Measurements from ENCODE around the gene EDNRB.

The EDNRB gene

DNA sequence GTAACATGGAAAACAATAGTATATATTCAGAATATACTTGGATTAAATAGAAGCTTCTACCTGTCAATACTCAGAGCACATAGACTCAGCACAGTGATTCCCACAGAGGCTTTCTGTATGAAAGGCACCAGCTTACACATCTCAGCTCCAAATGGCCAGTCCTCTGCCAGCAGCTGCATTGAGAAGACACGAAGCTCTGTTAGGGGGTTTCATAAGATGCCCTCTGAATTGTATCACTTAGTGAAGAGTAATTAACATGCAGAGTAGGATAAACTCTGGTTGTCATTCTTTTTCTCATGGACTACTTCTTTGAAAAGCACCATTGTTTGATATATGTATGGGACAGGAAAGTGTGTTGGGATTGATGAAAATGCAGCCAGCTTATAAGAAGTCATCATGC is 15.2 kb downstream of the EDNRB start:
- TF ChIP-seq, protein P1, sequence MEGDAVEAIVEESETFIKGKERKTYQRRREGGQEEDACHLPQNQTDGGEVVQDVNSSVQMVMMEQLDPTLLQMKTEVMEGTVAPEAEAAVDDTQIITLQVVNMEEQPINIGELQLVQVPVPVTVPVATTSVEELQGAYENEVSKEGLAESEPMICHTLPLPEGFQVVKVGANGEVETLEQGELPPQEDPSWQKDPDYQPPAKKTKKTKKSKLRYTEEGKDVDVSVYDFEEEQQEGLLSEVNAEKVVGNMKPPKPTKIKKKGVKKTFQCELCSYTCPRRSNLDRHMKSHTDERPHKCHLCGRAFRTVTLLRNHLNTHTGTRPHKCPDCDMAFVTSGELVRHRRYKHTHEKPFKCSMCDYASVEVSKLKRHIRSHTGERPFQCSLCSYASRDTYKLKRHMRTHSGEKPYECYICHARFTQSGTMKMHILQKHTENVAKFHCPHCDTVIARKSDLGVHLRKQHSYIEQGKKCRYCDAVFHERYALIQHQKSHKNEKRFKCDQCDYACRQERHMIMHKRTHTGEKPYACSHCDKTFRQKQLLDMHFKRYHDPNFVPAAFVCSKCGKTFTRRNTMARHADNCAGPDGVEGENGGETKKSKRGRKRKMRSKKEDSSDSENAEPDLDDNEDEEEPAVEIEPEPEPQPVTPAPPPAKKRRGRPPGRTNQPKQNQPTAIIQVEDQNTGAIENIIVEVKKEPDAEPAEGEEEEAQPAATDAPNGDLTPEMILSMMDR (IDR thresholded peaks at IDR 0.05; ENCODE audit: low read length), result no peak
- no peak for TF ChIP-seq EZH2 (IDR thresholded peaks at IDR 0.05; ENCODE audit: borderline replicate concordance, low read length)
- Histone ChIP-seq H3K36me3 (ENCODE audit: insufficient read depth, low read length) (no peaks in the 10 kb centered on the region), H2AFZ (ENCODE audit: low read length) (no peak overlapping the region), H3K9ac (ENCODE audit: low read length) (no peak overlapping the region), H3K79me2 (ENCODE audit: insufficient read depth, low read length) (no peaks in the 10 kb centered on the region), H3F3A (ENCODE audit: insufficient read depth, low read length) (no peaks in the 10 kb centered on the region), H3K27ac (ENCODE audit: low read depth, low read length, poor library complexity, severe bottlenecking) (no peak overlapping the region), H3K9me3 (ENCODE audit: low read length) (no peaks in the 10 kb centered on the region), H3K27me3 (ENCODE audit: insufficient read depth, low read length) (no peaks in the 10 kb centered on the region), H4K20me1 (ENCODE audit: insufficient read depth, low read length) (no peaks in the 10 kb centered on the region), H3K4me1 (ENCODE audit: insufficient read depth, low read length, severe bottlenecking) (no peaks in the 10 kb centered on the region), H3K4me3 (ENCODE audit: low read depth, low read length, poor library complexity, severe bottlenecking) (no peak overlapping the region), H3K4me2 (ENCODE audit: low read length) (no peak overlapping the region), H3K9me2 (ENCODE audit: low read depth, low read length) (no peaks in the 10 kb centered on the region)

DNA sequence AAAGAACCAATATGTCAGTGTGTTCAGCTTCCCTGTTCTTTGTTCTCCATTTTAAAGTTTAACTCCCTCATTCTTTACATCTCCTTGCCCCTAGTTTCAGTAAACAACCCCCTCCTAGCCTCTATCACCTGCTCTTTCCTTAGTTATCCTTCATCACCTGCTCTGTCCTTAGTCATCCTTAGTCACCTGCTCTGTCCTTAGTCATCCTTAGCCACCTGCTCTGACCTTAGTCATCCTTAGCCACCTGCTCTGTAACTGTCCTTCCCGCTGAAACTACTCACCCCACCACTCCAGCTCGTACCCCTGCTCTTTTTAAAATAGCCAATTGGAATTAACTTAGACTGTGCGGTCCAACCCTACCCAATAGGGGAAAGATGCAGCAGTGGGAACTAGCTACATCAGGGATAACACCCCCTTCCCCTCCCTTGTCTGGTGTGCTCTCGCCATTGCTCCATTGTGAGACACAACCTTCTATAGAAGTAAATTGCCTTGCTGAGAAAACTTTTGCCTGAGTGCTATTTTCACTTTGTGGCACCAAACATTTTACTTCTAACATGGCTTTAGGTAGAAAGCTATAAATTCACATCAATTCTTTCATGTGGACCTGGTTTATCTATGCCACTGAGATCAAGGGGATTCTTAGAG is 16.2 kb downstream of the EDNRB start:
- H3K4me2 ChIP-seq (ENCODE audit: low read length), result no peak overlapping the region
- H4K20me1 ChIP-seq (ENCODE audit: insufficient read depth, low read length), result no peaks in the 10 kb centered on the region
- no peak overlapping the region for H3K27ac ChIP-seq (ENCODE audit: low read depth, low read length, poor library complexity, severe bottlenecking)
- no peaks in the 10 kb centered on the region for H3K4me1 ChIP-seq (ENCODE audit: insufficient read depth, low read length, severe bottlenecking)
- no peak overlapping the region for H2AFZ ChIP-seq (ENCODE audit: low read length)
- no peaks in the 10 kb centered on the region for H3K27me3 ChIP-seq (ENCODE audit: insufficient read depth, low read length)
- no peaks in the 10 kb centered on the region for H3F3A ChIP-seq (ENCODE audit: insufficient read depth, low read length)
- no peaks in the 10 kb centered on the region for H3K9me2 ChIP-seq (ENCODE audit: low read depth, low read length)
- H3K4me3 ChIP-seq (ENCODE audit: low read depth, low read length, poor library complexity, severe bottlenecking), result no peak overlapping the region
- no peaks in the 10 kb centered on the region for H3K36me3 ChIP-seq (ENCODE audit: insufficient read depth, low read length)
- TF ChIP-seq EZH2 (IDR thresholded peaks at IDR 0.05; ENCODE audit: borderline replicate concordance, low read length), result no peak
- TF ChIP-seq, protein P1 (IDR thresholded peaks at IDR 0.05; ENCODE audit: low read length), result no peak
- H3K9ac ChIP-seq (ENCODE audit: low read length), result no peak overlapping the region
- H3K9me3 ChIP-seq (ENCODE audit: low read length), result no peaks in the 10 kb centered on the region
- no peaks in the 10 kb centered on the region for H3K79me2 ChIP-seq (ENCODE audit: insufficient read depth, low read length)

DNA sequence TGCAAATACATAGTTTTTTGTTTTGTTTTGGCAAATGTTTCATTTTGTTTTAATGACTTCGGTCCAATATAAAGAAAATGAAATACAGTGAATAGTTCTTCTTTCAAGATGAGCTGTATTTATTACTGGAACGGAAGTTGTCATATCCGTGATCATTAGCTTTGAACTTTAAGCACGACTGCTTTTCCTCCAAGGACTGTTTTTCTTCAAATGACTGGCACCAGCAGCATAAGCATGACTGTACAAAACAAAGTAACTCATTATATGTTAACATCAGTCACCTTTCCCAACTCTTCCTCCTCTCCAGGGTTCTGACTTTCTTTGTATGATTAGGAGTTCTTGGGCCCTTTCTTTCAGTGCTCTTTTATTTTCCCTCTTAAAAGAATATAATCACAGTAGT is 20.5 kb downstream of the EDNRB start:
- Histone ChIP-seq H3K9me3 (ENCODE audit: low read length) (no peaks in the 10 kb centered on the region), H3K4me2 (ENCODE audit: low read length) (no peak overlapping the region), H3K9me2 (ENCODE audit: low read depth, low read length) (no peaks in the 10 kb centered on the region), H3K79me2 (ENCODE audit: insufficient read depth, low read length) (no peaks in the 10 kb centered on the region), H3F3A (ENCODE audit: insufficient read depth, low read length) (no peaks in the 10 kb centered on the region), H3K9ac (ENCODE audit: low read length) (no peak overlapping the region), H3K36me3 (ENCODE audit: insufficient read depth, low read length) (no peaks in the 10 kb centered on the region), H4K20me1 (ENCODE audit: insufficient read depth, low read length) (no peaks in the 10 kb centered on the region), H3K27ac (ENCODE audit: low read depth, low read length, poor library complexity, severe bottlenecking) (no peak overlapping the region), H3K27me3 (ENCODE audit: insufficient read depth, low read length) (no peaks in the 10 kb centered on the region), H3K4me3 (ENCODE audit: low read depth, low read length, poor library complexity, severe bottlenecking) (no peak overlapping the region), H2AFZ (ENCODE audit: low read length) (no peak overlapping the region; the same call in 1 of the 2 replicates), H3K4me1 (ENCODE audit: insufficient read depth, low read length, severe bottlenecking) (no peaks in the 10 kb centered on the region)
- TF ChIP-seq EZH2 (IDR thresholded peaks at IDR 0.05; ENCODE audit: borderline replicate concordance, low read length), result no peak
- TF ChIP-seq, protein P1 (IDR thresholded peaks at IDR 0.05; ENCODE audit: low read length), result no peak
